ENCODE measurements around the gene RUNX1.

DNA sequence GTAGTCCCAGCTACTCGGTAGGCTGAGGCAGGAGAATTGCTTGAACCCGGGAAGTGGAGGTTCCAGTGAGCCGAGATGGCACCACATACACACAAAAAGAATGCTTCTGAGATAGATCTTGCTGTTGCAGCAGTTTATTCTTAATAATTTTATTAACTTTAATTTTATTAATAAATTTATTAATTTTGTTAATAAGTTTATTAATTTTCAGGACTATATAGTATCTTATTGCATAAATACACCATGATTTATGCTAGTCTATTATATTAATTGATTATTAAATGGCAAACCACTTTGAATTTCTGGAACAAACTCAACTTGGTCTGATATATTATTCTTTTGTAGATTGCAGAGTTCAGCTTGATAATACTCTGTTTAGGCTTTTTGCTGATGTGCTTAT lies 280.8 kb downstream of the RUNX1 start:
- TF ChIP-seq, protein P1, sequence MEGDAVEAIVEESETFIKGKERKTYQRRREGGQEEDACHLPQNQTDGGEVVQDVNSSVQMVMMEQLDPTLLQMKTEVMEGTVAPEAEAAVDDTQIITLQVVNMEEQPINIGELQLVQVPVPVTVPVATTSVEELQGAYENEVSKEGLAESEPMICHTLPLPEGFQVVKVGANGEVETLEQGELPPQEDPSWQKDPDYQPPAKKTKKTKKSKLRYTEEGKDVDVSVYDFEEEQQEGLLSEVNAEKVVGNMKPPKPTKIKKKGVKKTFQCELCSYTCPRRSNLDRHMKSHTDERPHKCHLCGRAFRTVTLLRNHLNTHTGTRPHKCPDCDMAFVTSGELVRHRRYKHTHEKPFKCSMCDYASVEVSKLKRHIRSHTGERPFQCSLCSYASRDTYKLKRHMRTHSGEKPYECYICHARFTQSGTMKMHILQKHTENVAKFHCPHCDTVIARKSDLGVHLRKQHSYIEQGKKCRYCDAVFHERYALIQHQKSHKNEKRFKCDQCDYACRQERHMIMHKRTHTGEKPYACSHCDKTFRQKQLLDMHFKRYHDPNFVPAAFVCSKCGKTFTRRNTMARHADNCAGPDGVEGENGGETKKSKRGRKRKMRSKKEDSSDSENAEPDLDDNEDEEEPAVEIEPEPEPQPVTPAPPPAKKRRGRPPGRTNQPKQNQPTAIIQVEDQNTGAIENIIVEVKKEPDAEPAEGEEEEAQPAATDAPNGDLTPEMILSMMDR (IDR thresholded peaks at IDR 0.05): no peak
- no peak for TF ChIP-seq POLR2A (IDR thresholded peaks at IDR 0.05)

Measured in right lobe of liver (tissue), 4 donors.